GM12864 (cell line): ENCODE data around the gene EVI5L.

Source experiments
- DNase-seq: peaks from one replicate; pipeline ENCODE4 v3.0.0-alpha.2; 2011; ENCODE audit warnings: low read depth
- H3K4me3 ChIP-seq: 2 replicates; pipeline ENCODE4 v1.5.1; 2011; ENCODE audit warnings: mild to moderate bottlenecking, low read depth, low read length, control low read depth
- TF ChIP-seq, protein P1 (sequence below): IDR thresholded peaks from 2 replicates; pipeline ENCODE4 v1.5.1; 2011; ENCODE audit warnings: low read depth, mild to moderate bottlenecking, moderate library complexity, low read length, control low read depth, inconsistent platforms; ENCODE audit errors: missing control alignments

Gene EVI5L

DNA sequence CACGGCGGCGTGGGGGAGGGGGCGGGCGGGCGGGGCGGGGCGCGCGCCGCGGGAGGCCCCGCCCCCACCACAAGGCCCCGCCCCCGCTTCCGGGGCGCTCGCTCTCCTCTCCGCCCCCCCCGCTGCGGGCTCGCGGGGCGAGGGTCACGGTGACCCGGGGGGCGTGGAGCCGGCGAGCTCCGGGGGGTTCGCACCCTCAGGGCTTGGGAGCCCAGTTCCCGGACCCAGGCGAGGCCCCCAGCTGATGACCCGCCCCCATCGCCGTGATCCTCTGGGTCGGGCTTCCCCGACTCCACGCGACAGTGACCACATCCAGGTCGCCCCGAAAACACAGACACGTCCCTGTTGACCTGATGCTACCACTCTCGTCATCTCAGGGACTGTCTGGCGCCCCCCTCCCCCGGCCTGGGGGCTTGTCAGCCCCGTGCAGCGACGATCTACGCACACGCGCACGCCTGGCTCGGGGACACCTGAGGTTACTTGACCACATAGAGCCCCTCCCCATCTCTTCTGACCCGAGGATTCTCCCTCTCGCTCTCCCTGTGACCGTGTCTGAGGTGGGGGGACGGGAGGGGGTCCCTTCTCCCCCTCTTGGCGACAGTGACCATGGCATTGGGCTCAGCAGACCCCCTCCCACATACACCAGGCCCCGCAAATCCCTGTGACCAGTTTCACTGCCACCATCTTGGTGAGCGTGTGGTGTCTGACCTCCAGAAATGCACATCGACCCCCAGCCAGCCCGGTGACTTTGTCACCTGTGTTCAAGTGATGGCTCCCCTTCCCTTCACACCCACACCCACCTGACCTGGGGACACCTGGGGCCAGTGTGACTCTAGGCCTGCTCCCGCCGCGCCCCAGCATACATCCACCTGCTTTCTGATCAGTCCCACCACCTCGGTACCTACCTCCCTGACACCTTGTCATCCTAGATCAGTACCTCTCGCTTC, 74.3 kb downstream of the EVI5L start:
- no peak for DNase-seq
- TF ChIP-seq, protein P1, sequence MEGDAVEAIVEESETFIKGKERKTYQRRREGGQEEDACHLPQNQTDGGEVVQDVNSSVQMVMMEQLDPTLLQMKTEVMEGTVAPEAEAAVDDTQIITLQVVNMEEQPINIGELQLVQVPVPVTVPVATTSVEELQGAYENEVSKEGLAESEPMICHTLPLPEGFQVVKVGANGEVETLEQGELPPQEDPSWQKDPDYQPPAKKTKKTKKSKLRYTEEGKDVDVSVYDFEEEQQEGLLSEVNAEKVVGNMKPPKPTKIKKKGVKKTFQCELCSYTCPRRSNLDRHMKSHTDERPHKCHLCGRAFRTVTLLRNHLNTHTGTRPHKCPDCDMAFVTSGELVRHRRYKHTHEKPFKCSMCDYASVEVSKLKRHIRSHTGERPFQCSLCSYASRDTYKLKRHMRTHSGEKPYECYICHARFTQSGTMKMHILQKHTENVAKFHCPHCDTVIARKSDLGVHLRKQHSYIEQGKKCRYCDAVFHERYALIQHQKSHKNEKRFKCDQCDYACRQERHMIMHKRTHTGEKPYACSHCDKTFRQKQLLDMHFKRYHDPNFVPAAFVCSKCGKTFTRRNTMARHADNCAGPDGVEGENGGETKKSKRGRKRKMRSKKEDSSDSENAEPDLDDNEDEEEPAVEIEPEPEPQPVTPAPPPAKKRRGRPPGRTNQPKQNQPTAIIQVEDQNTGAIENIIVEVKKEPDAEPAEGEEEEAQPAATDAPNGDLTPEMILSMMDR, result no peak
- peak overlapping the region; percentile 98 for H3K4me3 ChIP-seq

DNA sequence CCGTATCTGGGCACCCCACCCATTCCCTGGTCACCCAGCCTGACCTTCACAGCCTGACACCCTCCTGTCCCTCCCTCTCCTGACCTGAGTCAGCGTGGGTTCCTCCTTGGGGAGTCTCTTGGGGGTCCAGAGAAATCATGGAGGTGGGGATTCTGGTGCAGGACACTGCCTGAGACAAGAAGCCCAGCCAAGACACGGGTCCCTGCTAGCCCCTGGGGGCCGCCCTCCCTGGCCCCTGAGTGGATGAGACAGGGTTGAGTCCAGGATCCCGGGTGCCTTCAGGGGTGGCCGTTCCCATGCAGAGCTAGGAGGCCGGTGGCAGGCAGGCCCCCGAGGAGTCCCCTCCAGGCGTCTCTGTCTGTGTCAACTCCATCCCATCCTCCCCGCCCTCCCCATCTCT, 75.2 kb downstream of the EVI5L start:
- TF ChIP-seq, protein P1, result no peak
- no peak overlapping the region; the same call in 1 of the 2 replicates for H3K4me3 ChIP-seq
- no peak for DNase-seq

DNA sequence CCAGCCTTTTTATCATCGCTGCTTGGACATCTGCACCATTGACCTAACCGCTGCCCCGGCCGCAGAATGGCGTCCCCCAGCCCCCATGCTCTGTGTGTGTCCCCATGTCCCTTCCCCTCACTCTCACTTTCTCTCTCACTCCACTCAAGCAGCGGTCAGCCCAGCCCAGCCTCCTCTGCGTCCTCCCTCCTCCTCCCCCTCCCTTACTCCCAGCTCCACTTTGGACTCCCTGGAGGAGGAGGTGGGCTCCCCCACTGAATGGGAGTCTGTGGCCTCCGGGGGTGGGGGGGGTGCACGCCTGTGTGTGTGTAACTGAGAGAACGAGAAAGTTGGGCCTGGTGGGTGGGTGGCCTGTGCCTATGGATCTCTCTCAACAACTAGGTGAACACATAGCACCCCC, 75.8 kb downstream of the EVI5L start:
- DNase-seq, result no peak
- H3K4me3 ChIP-seq, result no peak overlapping the region
- TF ChIP-seq, protein P1, result no peak

DNA sequence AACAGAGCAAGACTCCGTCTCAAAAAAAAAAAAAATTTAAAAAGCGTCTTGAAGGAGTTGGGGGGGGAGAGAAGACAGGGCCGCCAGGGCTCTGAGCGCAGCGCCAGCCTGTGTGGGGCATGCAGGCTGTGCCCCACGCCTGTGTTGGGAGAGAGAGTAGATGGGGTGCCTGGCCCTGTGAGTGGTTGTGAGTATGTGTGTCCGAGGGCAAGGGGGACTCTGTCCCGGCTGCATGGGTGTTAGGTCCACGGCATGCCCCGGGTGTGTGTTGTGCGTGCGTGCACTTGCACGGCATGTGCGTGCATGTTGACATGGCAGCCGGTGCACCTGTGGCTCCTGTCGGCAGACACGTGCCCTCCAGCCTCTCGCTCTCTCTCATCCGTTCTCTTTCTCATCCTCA, 77.1 kb downstream of the EVI5L start:
- no peak for DNase-seq
- no peak overlapping the region for H3K4me3 ChIP-seq
- TF ChIP-seq, protein P1, result no peak

DNA sequence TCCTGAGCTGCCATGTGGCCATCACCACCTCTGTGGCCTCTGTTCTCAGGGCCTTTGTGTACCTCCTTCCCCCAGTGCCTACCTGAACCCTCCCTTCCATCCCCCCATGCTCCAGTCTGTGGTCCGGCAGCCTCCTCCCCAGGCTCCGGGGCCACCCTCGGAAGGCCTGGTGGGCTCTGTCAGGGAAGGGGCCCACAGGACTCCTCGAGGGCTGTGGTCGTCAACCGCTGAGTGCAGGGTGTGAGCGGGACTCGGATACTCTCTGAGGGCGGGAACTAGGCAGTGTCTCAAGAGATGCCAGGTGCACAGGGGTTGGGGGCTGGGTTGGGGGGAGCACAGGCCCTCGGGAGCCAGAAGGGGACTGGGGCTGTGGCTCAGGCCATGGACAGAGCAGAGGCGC, 77.5 kb downstream of the EVI5L start:
- no peak for DNase-seq
- no peak overlapping the region for H3K4me3 ChIP-seq
- TF ChIP-seq, protein P1, result no peak

DNA sequence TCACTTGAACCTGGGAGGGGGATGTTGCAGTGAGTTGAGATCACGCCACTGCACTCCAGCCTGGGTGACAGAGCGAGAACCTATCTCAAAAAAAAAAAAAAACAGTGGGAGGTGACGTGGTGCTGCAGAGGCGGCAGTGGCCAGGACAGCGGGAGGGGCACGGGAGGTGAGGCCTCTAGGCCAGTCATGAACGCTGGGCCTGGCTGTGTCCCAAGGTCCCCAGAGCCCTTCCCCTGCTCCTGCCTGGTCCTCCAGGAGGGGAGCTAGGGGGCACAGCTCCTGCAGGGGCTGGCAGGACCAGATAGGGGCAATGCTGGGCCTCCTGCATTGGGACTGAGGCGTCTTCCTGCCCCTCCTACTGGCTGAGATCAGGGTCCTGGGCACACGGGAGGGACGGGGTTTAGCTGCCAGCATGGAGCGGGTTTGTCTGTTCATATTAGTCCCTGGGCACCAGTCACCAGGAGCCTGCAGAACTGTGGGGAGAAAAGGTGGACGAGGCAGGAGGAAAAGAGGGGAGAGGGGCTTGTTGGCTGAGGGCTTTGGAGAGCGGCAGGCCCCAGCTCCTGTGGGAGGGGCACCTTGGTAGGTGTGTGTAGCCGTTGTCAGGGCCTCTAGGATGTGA, 78.2 kb downstream of the EVI5L start:
- no peak for DNase-seq
- TF ChIP-seq, protein P1, result no peak

More for the DNA sequence above, 78.2 kb downstream of the EVI5L start:
- H3K4me3 ChIP-seq, result no peak overlapping the region
